ENCODE data around the gene COPA. TPM values are rescaled to one million over a fixed set of nuclear protein-coding genes. Genes with fewer than 3 reads are reported as not detected.

Gene COPA
- total RNA-seq, 1 donor from 2014 or later: 123 TPM

- Mint-ChIP-seq H3K36me3 (ENCODE audit: low read depth) (peaks cover 2% of the 10 kb centered on the region), H3K4me1 (peaks cover 38% of the 10 kb centered on the region), H3K27me3 (ENCODE audit: low read depth) (no peaks in the 10 kb centered on the region), H3K27ac (ENCODE audit: unreplicated experiment) (no peak overlapping the region), H3K4me3 (peak overlapping the region; percentile 99), H3K9me3 (no peaks in the 10 kb centered on the region)
- no peak for DNase-seq (ENCODE audit: low read depth, low spot score)
- no peak for TF ChIP-seq CTCF (conservative IDR thresholded peaks at IDR 0.05)
These were observed 1.2 kb upstream of the COPA start for GRCh38 chr1:160344241-160344640.

- Mint-ChIP-seq H3K9me3 (no peaks in the 10 kb centered on the region), H3K27me3 (ENCODE audit: low read depth) (no peaks in the 10 kb centered on the region), H3K36me3 (ENCODE audit: low read depth) (peaks cover 8% of the 10 kb centered on the region), H3K27ac (ENCODE audit: unreplicated experiment) (peak overlapping the region; percentile 99), H3K4me3 (peak overlapping the region; percentile 99), H3K4me1 (peaks cover 38% of the 10 kb centered on the region)
- no peak for TF ChIP-seq CTCF (conservative IDR thresholded peaks at IDR 0.05)
- no peak for DNase-seq (ENCODE audit: low read depth, low spot score)
These were observed 524 bp downstream of the COPA start for GRCh38 chr1:160342526-160342925.

GRCh38 chr1:160340866-160341265 is 2.2 kb downstream of the COPA start:
- no peak for TF ChIP-seq CTCF (conservative IDR thresholded peaks at IDR 0.05)
- Mint-ChIP-seq H3K4me3 (peak overlapping the region; percentile 99), H3K4me1 (peaks cover 38% of the 10 kb centered on the region), H3K9me3 (no peaks in the 10 kb centered on the region), H3K27ac (ENCODE audit: unreplicated experiment) (no peak overlapping the region), H3K36me3 (ENCODE audit: low read depth) (peaks cover 8% of the 10 kb centered on the region), H3K27me3 (ENCODE audit: low read depth) (no peaks in the 10 kb centered on the region)
- no peak for DNase-seq (ENCODE audit: low read depth, low spot score)

GRCh38 chr1:160340146-160340545 is 2.9 kb downstream of the COPA start:
- no peaks in the 10 kb centered on the region for H3K9me3 Mint-ChIP-seq
- peak overlapping the region; percentile 40 for H3K27ac Mint-ChIP-seq (ENCODE audit: unreplicated experiment)
- H3K4me1 Mint-ChIP-seq: peaks cover 38% of the 10 kb centered on the region
- H3K36me3 Mint-ChIP-seq (ENCODE audit: low read depth): peaks cover 8% of the 10 kb centered on the region
- peak overlapping the region; percentile 99 for H3K4me3 Mint-ChIP-seq
- H3K27me3 Mint-ChIP-seq (ENCODE audit: low read depth): no peaks in the 10 kb centered on the region
- DNase-seq (ENCODE audit: low read depth, low spot score): no peak
- TF ChIP-seq CTCF (conservative IDR thresholded peaks at IDR 0.05): no peak

- H3K27ac Mint-ChIP-seq (ENCODE audit: unreplicated experiment): no peak overlapping the region
- DNase-seq (ENCODE audit: low read depth, low spot score): no peak
- no peak overlapping the region for H3K4me3 Mint-ChIP-seq
- H3K27me3 Mint-ChIP-seq (ENCODE audit: low read depth): no peaks in the 10 kb centered on the region
- no peak for TF ChIP-seq CTCF (conservative IDR thresholded peaks at IDR 0.05)
- no peaks in the 10 kb centered on the region for H3K9me3 Mint-ChIP-seq
- peaks cover 28% of the 10 kb centered on the region for H3K4me1 Mint-ChIP-seq
- peaks cover 8% of the 10 kb centered on the region for H3K36me3 Mint-ChIP-seq (ENCODE audit: low read depth)
These were observed 4.5 kb downstream of the COPA start for GRCh38 chr1:160338580-160338979.

GRCh38 chr1:160332516-160332915 is 10.5 kb downstream of the COPA start:
- no peak overlapping the region for H3K4me3 Mint-ChIP-seq
- no peak for DNase-seq (ENCODE audit: low read depth, low spot score)
- no peak for TF ChIP-seq CTCF (conservative IDR thresholded peaks at IDR 0.05)
- no peak overlapping the region for H3K27ac Mint-ChIP-seq (ENCODE audit: unreplicated experiment)
- H3K36me3 Mint-ChIP-seq (ENCODE audit: low read depth): peaks cover 6% of the 10 kb centered on the region
- H3K4me1 Mint-ChIP-seq: peaks cover 20% of the 10 kb centered on the region
- no peaks in the 10 kb centered on the region for H3K9me3 Mint-ChIP-seq
- no peaks in the 10 kb centered on the region for H3K27me3 Mint-ChIP-seq (ENCODE audit: low read depth)

Measured in neural crest cell (in vitro differentiated cells).